Kidney epithelial cell (primary cell): ENCODE measurements around the gene PRM1. TPM values are rescaled to one million over a fixed set of nuclear protein-coding genes. Genes with fewer than 3 reads are reported as not detected.

Experiments used
- DNase-seq: peaks from one replicate; pipeline ENCODE4 v3.0.0-alpha.2; 2010; ENCODE audit warnings: low read depth
- H3K27me3 ChIP-seq: 2 replicates; pipeline ENCODE4 v1.6.0; 2011; ENCODE audit warnings: low read length; ENCODE audit not compliant: control insufficient read depth, insufficient read depth
- H3K36me3 ChIP-seq: 2 replicates; pipeline ENCODE4 v1.5.1; 2011; ENCODE audit warnings: low read length; ENCODE audit not compliant: control insufficient read depth, insufficient read depth
- H3K4me3 ChIP-seq: 2 replicates; pipeline ENCODE4 v1.5.1; 2011; ENCODE audit warnings: low read depth, mild to moderate bottlenecking, control low read depth, low read length
- total RNA-seq: library from RNA; depleted of rRNA; stranded (reverse); fragments of >200 nt; gene quantifications from 2 replicates; pipeline ENCODE4 v1.2.3, GENCODE V29; 2015
- TF ChIP-seq, protein P1 (sequence below): IDR thresholded peaks from 2 replicates; pipeline ENCODE4 v1.5.1; 2011; ENCODE audit warnings: mild to moderate bottlenecking, moderate library complexity, low read length, control low read depth, inconsistent platforms; ENCODE audit not compliant: insufficient read depth, poor library complexity, severe bottlenecking

PRM1 gene
- total RNA-seq, 1 donor from 2014 or later, result not detected

DNA sequence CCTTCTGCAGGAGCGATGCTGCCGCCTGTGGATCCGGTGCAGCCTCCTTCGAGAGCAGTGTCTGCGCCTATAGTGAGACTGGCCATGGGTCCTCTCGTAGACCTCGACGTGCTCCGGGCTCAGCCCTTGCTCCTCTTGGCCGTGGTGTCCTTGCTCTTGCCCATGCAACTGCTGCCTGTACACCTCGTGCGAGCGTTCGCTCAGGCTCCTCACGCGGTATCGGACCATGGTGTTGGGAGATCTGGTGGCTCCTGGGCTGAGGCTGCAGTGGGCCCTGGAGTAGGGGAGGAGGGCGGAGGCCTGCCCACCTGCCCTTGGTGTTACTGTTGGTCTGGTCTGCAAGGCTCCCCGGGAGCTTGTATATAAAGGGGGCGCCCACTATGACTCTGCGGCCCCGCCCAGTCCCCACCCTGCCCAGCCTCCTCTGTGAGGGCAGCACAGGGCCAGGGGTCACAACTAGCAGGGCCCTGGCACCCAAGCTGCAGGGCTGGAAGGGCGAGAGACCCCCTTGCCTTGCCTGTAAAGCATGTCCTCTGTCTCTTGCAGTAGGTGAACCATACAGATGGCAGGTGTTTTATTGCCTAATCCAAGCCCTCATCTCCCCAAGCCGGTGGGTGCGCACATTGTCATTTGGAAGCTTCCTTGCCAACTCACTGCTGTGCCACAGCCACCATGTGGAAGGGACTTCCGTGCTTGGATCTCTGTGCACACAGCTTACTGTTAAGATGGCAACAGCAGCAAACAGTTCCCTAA, 4.8 kb downstream of the PRM1 start, which contains the start of gene PRM2:
TSS of gene PRM2 (minus strand) at position 338 of the 753 bp plus-strand sequence. CDS start at position 228, 110 bp downstream.
- Histone ChIP-seq H3K27me3 (no peaks in the 10 kb centered on the region), H3K4me3 (no peak within 1 kb of the TSS), H3K36me3 (no peaks in the 10 kb centered on the region)
- no peak for DNase-seq
- TF ChIP-seq, protein P1, sequence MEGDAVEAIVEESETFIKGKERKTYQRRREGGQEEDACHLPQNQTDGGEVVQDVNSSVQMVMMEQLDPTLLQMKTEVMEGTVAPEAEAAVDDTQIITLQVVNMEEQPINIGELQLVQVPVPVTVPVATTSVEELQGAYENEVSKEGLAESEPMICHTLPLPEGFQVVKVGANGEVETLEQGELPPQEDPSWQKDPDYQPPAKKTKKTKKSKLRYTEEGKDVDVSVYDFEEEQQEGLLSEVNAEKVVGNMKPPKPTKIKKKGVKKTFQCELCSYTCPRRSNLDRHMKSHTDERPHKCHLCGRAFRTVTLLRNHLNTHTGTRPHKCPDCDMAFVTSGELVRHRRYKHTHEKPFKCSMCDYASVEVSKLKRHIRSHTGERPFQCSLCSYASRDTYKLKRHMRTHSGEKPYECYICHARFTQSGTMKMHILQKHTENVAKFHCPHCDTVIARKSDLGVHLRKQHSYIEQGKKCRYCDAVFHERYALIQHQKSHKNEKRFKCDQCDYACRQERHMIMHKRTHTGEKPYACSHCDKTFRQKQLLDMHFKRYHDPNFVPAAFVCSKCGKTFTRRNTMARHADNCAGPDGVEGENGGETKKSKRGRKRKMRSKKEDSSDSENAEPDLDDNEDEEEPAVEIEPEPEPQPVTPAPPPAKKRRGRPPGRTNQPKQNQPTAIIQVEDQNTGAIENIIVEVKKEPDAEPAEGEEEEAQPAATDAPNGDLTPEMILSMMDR, result no peak

DNA sequence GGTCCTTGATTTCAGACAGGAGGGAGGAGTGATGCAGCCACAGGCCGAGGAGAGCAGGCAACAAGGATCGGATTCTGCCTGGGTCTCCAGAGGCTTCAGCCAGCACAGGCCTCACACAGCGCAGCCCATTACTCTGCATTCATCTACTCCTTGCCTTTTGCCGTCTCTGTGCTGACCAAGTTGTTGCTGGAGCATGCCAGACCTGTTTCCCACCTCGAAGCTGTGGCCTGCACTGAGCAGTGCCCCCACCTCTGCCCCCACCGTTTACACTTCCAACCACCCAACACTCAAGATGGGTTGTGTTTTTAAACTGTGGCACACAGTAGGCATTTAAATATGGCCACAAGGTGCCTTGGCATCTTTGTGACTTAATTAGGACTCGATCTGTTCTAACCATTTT, 6.2 kb downstream of the PRM1 start:
- TF ChIP-seq, protein P1, result no peak
- DNase-seq, result no peak
- Histone ChIP-seq H3K4me3 (no peak overlapping the region), H3K36me3 (no peaks in the 10 kb centered on the region), H3K27me3 (no peaks in the 10 kb centered on the region)

DNA sequence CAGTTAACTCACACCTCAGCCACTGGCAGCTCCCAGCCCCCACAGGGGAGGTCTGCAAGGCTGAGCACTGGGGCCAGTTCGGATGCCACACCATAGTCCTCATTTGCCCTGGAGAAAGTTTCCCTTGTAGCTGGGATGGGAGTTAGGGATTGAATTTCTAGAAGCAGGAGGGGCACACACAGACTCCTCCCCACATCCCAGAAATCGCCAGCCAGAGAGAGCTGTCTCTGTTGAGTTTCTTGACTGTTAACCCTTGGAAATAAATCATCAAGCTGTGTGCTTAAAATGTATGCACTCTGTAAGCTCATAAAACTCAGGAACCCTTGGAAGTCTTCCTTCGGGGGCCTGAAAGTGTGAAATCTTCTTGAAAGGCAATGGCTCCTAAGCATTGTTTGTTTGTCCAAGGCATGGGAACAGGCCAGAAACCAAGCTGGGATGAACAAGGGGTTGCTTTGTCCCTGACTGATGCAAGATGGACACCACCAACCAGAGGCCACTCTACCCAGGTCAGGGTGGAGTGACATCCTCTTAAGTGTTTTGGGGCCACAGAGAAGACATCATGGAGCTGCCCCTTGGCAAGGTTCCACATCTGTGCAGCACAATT, 7.3 kb downstream of the PRM1 start:
- Histone ChIP-seq H3K27me3 (peaks cover 2% of the 10 kb centered on the region), H3K4me3 (no peak overlapping the region), H3K36me3 (no peaks in the 10 kb centered on the region)
- DNase-seq, result no peak
- TF ChIP-seq, protein P1, result no peak

DNA sequence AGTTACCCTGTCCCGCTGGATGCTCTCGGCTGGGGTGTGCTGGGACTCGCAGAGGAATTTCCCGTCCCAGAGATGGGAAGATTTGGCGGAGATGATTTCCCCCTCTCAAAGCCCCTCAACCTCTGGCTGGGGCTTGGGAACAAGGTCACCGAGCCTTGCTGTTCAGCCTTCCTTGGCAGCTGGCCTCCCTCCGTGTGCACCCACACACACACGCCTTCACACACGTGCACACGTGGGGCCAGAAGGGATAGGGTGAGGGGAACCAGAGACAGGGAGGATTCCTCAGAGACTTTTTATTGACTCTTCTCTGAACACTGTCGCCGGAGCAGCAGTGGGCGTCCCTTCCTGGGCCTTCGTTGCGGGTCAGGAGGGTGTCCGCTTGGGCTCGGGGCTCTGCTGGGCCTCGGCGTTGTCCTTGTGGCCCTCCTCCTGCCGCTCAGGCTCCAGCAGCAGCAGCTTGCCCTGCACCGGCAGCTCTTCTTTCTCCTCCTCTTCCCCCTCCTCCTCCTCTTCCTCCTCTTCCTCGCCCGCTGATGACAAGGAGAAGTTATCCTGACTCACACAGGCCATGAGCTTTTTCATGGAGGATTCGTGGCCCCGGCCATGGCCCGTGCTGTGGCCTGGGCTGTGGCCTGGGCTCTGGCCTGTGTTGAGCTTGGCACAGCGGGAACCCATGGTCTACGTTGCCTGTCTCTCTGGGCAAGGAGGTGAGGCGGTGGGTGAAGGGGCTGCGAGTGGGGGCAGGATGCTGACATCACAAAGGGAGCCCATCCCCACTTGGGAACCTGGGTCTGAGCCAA, 8.0 kb downstream of the PRM1 start, which contains the start of gene PRM3:
TSS of gene PRM3 (minus strand) at position 709 of the 800 bp plus-strand sequence. CDS start at position 675, 34 bp downstream.
- Histone ChIP-seq H3K36me3 (no peaks in the 10 kb centered on the region), H3K27me3 (peaks cover 2% of the 10 kb centered on the region), H3K4me3 (no peak within 1 kb of the TSS)
- DNase-seq, result no peak
- TF ChIP-seq, protein P1, result no peak

DNA sequence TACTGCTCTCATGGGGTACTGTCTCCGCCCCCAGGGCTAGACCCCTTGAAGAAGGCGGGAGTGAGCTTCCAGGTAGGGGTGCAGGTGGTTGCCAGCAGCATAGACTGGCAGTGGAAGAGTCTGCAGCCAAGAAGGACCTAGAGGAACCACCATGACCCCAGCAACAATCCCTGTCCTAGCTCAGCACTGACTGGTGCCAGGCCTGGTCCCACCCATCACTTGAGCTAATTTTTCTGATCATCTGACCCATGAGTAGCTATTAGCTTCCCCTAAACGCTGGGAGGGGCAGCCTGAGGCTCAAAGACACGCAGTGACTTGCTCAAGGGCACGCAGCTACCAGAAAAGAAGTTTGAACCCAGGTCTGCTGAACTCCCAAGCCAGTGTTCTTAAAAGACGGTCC, 8.6 kb downstream of the PRM1 start:
- no peak for DNase-seq
- TF ChIP-seq, protein P1, result no peak
- H3K36me3 ChIP-seq, result no peaks in the 10 kb centered on the region
- peaks cover 3% of the 10 kb centered on the region for H3K27me3 ChIP-seq
- H3K4me3 ChIP-seq, result no peak overlapping the region
